ENCODE measurements around the gene MYD88.

Gene MYD88

GRCh38 chr3:38114052-38114874 is 24.2 kb upstream of the MYD88 start:
- no peak for DNase-seq

DNA sequence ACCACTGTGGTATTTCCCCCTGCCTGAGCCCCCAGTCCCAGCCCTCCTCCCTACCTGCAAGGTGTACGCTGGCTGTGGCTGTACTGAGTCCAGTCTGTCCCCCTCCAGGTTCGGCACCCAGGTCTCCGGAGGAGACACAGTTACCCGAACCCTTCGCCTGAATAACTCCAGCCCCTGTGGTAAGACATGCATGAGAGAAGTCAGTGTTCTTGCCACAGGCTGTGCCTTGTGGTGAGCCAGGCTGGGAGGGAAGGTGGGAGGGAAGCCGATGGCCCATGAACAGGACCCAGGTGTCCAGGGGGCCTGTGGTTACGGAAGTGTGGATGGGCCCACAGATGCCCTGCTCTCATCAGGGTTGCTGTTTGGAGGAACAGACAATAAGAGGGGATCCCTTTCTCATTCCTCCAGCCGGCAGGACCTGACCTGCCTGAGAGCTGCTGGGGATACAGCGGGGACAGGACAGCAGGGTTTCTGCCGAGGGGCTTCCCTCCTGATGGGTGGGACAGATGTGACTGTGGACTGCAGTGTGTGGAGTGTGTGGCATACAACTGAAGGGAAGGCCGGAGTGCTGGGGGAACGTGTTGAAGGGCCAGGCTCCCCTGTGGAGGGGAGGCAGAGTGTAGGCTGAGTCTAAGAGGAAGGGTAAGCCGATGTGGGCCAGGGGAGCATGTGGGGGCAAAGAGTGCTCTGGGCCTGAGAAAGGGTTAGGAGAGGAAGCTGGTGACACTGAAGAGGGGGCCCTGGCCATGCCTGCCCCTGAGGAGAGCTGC is 23.4 kb upstream of the MYD88 start:
- DNase-seq, result no peak

- no peak for DNase-seq
These were observed 22.6 kb upstream of the MYD88 start for GRCh38 chr3:38115645-38116427.

DNA sequence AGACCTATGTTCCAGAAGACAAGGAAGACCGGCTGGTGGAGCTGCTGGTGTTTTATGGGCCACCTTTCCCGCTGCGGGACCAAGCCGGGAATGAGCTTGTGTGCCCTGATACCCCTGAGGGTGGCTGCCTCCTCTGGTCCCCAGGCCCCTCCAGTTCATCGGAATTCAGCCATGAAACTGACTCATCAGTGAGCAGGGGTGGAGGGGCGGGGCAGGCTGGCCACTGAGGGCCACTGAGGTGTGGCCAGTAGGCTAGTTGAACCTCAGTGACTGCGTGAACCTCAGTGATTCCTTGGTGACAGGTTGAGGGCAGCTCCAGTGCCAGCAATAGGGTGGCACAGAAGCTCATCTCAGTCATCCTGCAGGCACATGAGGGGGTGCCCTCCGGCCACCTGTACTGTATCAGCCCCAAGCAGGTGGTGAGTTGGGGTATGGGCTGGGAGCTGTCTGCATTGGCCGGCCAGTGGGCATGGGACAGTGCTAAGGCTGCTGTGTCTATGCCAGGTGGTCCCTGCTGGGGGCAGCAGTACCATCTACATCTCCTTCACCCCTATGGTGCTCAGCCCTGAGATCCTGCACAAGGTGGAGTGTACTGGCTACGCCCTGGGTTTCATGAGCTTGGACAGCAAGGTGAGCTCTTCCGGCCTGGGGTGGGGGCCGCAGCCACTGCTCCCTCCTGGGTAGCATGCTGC is 21.8 kb upstream of the MYD88 start:
- DNase-seq, result no peak

GRCh38 chr3:38117163-38117716 is 21.2 kb upstream of the MYD88 start:
- DNase-seq, result no peak

GRCh38 chr3:38117748-38118420 is 20.6 kb upstream of the MYD88 start:
- DNase-seq, result no peak

GRCh38 chr3:38118421-38119247 is 19.8 kb upstream of the MYD88 start:
- no peak for DNase-seq

GRCh38 chr3:38119248-38119544 is 19.3 kb upstream of the MYD88 start:
- DNase-seq, result no peak

DNA sequence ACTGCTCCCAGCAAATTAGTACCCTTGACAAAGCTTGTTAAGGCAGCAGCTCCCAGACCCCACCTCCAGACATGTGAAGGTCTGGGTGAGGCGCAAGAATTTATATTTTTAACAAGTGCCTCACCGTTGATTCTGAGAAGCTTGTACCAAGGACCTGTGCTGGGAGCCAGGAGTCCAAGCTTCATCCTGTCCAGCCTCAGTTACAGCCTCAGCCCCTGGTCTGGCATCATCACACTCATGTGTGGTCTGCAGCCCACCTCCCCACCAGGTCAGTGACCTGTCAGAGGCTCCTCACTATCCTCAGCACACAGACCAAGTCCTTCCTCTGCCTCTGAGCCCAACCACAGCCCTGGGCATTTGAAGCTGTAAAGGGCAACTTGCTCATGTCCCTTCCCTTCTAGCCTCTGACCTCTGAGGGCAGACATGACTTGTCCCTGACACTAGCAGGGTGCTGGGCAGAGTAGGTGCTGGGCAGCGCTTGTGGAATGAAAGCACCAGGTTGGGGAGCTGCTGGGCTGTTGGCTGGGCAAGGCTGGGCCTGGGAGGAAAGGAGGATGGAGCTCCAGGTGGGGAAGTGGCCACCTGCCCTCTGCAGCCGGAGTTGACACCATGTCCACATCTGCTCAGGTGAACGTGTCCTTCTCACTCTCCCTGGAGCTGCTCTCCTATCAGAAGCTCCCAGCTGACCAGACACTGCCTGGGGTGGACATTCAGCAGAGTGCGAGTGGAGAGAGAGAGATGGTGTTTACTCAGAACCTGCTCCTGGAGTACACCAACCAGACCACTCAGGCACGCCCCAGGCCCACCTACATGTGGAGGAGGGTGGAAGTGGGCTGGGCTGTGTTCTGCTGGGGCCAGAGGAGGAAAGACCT is 18.4 kb upstream of the MYD88 start:
- DNase-seq, result no peak

- DNase-seq, result no peak
These were observed 17.6 kb upstream of the MYD88 start for GRCh38 chr3:38120693-38121450.

DNA sequence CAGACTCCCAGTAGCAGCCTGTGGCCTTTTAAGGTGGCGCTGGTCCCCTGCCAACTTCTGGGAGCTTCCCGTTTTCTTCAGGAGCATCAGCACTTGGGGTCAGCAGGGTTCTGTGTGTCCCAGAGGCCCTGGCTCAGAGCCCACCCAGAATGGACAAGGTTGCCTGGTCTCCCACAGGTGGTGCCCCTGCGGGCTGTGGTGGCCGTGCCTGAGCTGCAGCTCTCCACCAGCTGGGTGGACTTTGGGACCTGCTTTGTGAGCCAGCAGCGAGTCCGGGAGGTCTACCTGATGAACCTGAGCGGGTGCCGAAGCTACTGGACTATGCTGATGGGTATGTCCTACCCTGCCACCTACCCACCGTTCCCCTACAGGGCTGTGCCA is 17.0 kb upstream of the MYD88 start:
- no peak for DNase-seq

DNA sequence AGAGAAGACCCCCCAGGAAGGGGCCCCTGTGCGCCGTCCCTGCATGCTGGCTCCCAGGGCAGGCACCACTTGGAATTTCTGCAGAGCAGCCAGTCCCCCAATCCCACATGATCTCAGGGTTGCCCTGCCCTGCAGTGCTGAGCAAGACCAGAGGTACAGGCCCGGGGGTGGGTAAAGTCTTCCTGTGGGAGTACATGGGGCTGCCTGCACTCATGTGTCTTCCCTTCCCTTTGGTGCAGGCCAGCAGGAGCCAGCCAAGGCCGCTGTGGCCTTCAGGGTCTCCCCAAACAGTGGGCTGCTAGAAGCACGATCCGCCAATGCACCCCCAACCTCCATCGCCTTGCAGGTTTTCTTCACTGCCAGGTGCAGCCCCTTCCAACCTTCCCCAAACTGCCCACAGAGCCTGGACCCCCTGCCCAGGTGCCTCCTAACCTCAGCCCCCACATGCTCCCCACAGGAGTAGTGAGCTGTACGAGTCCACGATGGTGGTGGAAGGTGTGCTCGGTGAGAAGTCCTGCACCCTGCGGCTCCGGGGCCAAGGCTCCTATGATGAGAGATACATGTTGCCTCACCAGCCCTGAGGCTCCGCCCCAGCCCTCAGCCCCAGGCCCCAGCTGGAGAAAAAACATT is 16.5 kb upstream of the MYD88 start:
- DNase-seq, result peak; percentile 27

- DNase-seq, result peak; percentile 23
These were observed 15.7 kb upstream of the MYD88 start for GRCh38 chr3:38122712-38123290.

DNA sequence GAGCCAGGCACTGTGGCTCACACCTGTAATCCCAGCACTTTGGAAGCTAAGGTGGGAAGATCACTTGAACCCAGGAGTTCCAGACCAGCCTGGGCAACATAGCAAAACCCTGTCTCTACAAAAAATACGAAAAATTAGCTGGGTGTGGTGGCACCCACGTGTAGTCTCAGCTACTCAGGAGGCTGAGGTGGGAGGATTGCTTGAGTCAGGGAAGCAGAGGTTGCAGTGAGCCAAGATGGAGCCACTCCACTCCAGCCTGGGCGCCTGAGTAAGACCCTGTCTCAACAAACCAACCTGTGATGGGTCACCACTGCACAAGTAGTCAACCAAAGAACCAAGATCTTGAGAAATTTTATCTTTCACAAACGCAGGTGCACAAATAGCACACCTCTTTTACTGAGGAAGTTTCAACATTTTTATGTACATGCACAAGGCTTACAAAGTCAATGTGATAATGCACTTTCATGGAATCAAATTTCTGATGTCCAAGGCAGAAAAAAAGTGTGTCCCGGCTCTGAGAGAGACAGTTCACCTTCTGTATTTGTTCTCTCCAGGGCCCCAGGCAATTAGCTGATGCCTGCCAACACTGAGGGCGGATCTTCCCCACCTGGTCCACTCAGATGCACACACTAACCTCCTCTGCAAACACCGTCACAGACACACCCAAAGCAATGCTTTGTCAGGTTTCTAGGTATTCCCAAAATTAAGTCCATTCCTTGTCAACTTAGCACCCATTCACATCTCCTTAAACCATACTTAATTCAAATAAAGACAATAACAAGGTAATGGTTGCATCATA is 13.9 kb upstream of the MYD88 start:
- DNase-seq, result no peak

- DNase-seq, result no peak
These were observed 12.9 kb upstream of the MYD88 start for GRCh38 chr3:38125305-38126120.

- peak; percentile 24 for DNase-seq
These were observed 12.2 kb upstream of the MYD88 start for GRCh38 chr3:38126121-38126892.

Data from right forelimb (tissue), 1 donor.